ENCODE results near the gene CERK. TPM values are rescaled to one million over a fixed set of nuclear protein-coding genes. Genes with fewer than 3 reads are reported as not detected.

The CERK gene
- polyA plus RNA-seq, 1 of the 3 experiments (the other 2 are of a cell fraction), result 32.6 TPM

DNA sequence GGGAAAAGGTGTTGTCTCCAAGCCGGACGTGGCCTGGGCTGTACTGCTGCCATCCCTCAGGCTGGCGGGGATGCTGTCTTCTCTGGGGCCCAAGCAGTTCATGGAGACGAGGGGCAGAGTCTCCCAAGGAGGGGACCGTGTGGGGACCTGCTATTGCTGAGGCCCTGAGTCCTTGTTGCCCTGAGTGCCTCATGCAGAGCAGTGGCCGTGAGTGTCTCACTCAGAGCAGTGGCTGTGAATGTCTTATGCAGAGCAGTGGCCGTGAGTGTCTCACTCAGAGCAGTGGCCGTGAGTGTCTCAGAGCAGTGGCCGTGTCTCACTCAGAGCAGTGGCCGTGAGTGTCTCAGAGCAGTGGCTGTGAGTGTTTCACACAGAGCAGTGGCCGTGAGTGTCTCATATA is 63.1 kb downstream of the CERK start:
- CTCF ChIA-PET, result no interaction called here
- 95% methylated on average over 8 of the region's 11 CpGs for WGBS (ENCODE audit: low lambda C conversion rate)

DNA sequence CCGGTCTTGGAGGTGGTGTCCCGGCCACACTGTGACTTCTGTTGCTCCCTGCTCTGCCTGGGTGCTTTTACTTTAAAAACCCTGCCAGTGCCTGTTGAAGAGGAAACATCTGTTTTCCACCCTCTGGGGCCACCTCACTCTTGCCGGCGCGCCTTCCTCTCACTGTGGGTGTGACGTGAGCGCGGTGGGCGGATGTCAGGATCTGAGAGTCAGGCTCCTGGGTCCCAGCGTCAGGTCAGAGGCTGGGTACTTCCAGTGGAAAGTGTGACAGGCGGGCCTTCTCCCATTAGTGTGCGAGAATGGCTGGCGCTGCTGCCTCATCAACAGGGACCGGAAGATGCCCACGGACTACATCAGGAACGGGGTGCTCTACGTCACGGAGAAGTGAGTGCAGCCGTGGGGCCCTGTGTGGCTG is 63.7 kb downstream of the CERK start:
- no peaks in the 10 kb centered on the region for H3K9me3 ChIP-seq
- TF ChIP-seq RAD21 (IDR thresholded peaks at IDR 0.05; ENCODE audit: low read length), result no peak
- TF ChIP-seq TEAD4 (IDR thresholded peaks at IDR 0.05; ENCODE audit: borderline replicate concordance, insufficient read depth), result no peak
- TF ChIP-seq, protein P1, sequence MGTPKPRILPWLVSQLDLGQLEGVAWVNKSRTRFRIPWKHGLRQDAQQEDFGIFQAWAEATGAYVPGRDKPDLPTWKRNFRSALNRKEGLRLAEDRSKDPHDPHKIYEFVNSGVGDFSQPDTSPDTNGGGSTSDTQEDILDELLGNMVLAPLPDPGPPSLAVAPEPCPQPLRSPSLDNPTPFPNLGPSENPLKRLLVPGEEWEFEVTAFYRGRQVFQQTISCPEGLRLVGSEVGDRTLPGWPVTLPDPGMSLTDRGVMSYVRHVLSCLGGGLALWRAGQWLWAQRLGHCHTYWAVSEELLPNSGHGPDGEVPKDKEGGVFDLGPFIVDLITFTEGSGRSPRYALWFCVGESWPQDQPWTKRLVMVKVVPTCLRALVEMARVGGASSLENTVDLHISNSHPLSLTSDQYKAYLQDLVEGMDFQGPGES (IDR thresholded peaks at IDR 0.05; ENCODE audit: low read depth, low read length), result no peak
- TF ChIP-seq, protein P2, sequence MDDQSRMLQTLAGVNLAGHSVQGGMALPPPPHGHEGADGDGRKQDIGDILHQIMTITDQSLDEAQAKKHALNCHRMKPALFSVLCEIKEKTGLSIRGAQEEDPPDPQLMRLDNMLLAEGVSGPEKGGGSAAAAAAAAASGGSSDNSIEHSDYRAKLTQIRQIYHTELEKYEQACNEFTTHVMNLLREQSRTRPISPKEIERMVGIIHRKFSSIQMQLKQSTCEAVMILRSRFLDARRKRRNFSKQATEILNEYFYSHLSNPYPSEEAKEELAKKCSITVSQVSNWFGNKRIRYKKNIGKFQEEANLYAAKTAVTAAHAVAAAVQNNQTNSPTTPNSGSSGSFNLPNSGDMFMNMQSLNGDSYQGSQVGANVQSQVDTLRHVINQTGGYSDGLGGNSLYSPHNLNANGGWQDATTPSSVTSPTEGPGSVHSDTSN (IDR thresholded peaks at IDR 0.05), result no peak
- no peak for TF ChIP-seq GABPA (IDR thresholded peaks at IDR 0.05; ENCODE audit: low read depth)
- no peak for TF ChIP-seq FOXM1 (IDR thresholded peaks at IDR 0.05; ENCODE audit: low read depth)
- TF ChIP-seq FOSL2 (IDR thresholded peaks at IDR 0.05; ENCODE audit: borderline replicate concordance, low read depth), result no peak
- TF ChIP-seq MEF2A (IDR thresholded peaks at IDR 0.05; ENCODE audit: borderline replicate concordance, low read depth), result no peak
- no peak for TF ChIP-seq EZH2phosphoT487 (IDR thresholded peaks at IDR 0.05; ENCODE audit: borderline replicate concordance, low read depth)
- TF ChIP-seq YY1 (IDR thresholded peaks at IDR 0.05; ENCODE audit: low read depth), result no peak
- no peaks in the 10 kb centered on the region for H3F3A ChIP-seq (replicated peaks; ENCODE audit: insufficient read depth)
- CTCF ChIA-PET, result interaction anchor here (0.9 to 1.0 kb wide), 2 partner anchors 111 to 118 kb away, joined by 3 to 5 read pairs; no protein-coding TSS in a partner anchor
- no peak for DNase-seq
- H3K27me3 ChIP-seq (ENCODE audit: insufficient read depth), result no peaks in the 10 kb centered on the region
- H3K4me1 ChIP-seq (ENCODE audit: control insufficient read depth in 1 of 2, insufficient read depth in 2 of 2, low read depth in 1 of 2, low read length in 1 of 2), result no peaks in the 10 kb centered on the region; a peak in 1 of 4 replicates
- H3K36me3 ChIP-seq (replicated peaks in 1 of 2; ENCODE audit: control insufficient read depth in 1 of 2, insufficient read depth in 2 of 2, low read length in 1 of 2), result peaks cover 0 to 7% of the 10 kb centered on the region in 2 experiments
- POLR2A ChIA-PET, result no interaction called here
- WGBS (ENCODE audit: low lambda C conversion rate), result 97% methylated on average over 14 of the region's 19 CpGs
- no peaks in the 10 kb centered on the region for H3K9me2 ChIP-seq
- H3K4me3 ChIP-seq (ENCODE audit: low read depth in 2 of 2, low read length in 1 of 2), result no peak overlapping the region
- no peak overlapping the region for H2AFZ ChIP-seq (ENCODE audit: low read depth)
- no peaks in the 10 kb centered on the region for H4K20me1 ChIP-seq (ENCODE audit: insufficient read depth)
- H3K79me2 ChIP-seq (ENCODE audit: insufficient read depth), result no peaks in the 10 kb centered on the region
- H3K9ac ChIP-seq, result no peak overlapping the region
- H3K4me2 ChIP-seq, result no peak overlapping the region
- no peak overlapping the region for H3K27ac ChIP-seq (ENCODE audit: low read depth in 2 of 2, low read length in 1 of 2)

More for the DNA sequence above, 63.1 kb downstream of the CERK start:
- Histone ChIP-seq H3K4me1 (ENCODE audit: control insufficient read depth in 1 of 2, insufficient read depth in 2 of 2, low read depth in 1 of 2, low read length in 1 of 2) (no peaks in the 10 kb centered on the region; a peak in 1 of 4 replicates), H3K9me2 (no peaks in the 10 kb centered on the region), H3K9me3 (no peaks in the 10 kb centered on the region), H3K9ac (no peak overlapping the region), H3K4me2 (no peak overlapping the region), H4K20me1 (ENCODE audit: insufficient read depth) (no peaks in the 10 kb centered on the region), H3K4me3 (ENCODE audit: low read depth in 2 of 2, low read length in 1 of 2) (no peak overlapping the region), H3K36me3 (replicated peaks in 1 of 2; ENCODE audit: control insufficient read depth in 1 of 2, insufficient read depth in 2 of 2, low read length in 1 of 2) (peaks cover 0 to 7% of the 10 kb centered on the region in 2 experiments), H3F3A (replicated peaks; ENCODE audit: insufficient read depth) (no peaks in the 10 kb centered on the region), H2AFZ (ENCODE audit: low read depth) (no peak overlapping the region), H3K79me2 (ENCODE audit: insufficient read depth) (no peaks in the 10 kb centered on the region), H3K27ac (ENCODE audit: low read depth in 2 of 2, low read length in 1 of 2) (no peak overlapping the region), H3K27me3 (ENCODE audit: insufficient read depth) (no peaks in the 10 kb centered on the region)
- POLR2A ChIA-PET, result no interaction called here
- TF ChIP-seq SIN3A (IDR thresholded peaks at IDR 0.05; ENCODE audit: borderline replicate concordance, low read depth, low read length) (no peak), GABPA (IDR thresholded peaks at IDR 0.05; ENCODE audit: low read depth) (no peak), FOSL2 (IDR thresholded peaks at IDR 0.05; ENCODE audit: borderline replicate concordance, low read depth) (no peak), GATA2 (CRISPR knock-in tag; IDR thresholded peaks at IDR 0.05) (no peak), EP300 (IDR thresholded peaks at IDR 0.05; ENCODE audit: borderline replicate concordance in 1 of 2, low read depth in 1 of 2, low read length in 1 of 2) (no peak), EZH2phosphoT487 (IDR thresholded peaks at IDR 0.05; ENCODE audit: borderline replicate concordance, low read depth) (no peak), NFIC (IDR thresholded peaks at IDR 0.05; ENCODE audit: borderline replicate concordance) (no peak), TEAD4 (IDR thresholded peaks at IDR 0.05; ENCODE audit: borderline replicate concordance, insufficient read depth) (no peak), TCF12 (IDR thresholded peaks at IDR 0.05) (no peak), RCOR1 (IDR thresholded peaks at IDR 0.05; ENCODE audit: low read length) (no peak), POLR2AphosphoS5 (IDR thresholded peaks at IDR 0.05; ENCODE audit: low read depth, low read length) (no peak), MEF2A (IDR thresholded peaks at IDR 0.05; ENCODE audit: borderline replicate concordance, low read depth) (no peak), TAF1 (IDR thresholded peaks at IDR 0.05; ENCODE audit: borderline replicate concordance, low read depth, low read length) (no peak), RAD21 (IDR thresholded peaks at IDR 0.05; ENCODE audit: low read length) (no peak)
- TF ChIP-seq, protein P2 (IDR thresholded peaks at IDR 0.05), result no peak
- TF ChIP-seq, protein P3, sequence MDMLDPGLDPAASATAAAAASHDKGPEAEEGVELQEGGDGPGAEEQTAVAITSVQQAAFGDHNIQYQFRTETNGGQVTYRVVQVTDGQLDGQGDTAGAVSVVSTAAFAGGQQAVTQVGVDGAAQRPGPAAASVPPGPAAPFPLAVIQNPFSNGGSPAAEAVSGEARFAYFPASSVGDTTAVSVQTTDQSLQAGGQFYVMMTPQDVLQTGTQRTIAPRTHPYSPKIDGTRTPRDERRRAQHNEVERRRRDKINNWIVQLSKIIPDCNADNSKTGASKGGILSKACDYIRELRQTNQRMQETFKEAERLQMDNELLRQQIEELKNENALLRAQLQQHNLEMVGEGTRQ (IDR thresholded peaks at IDR 0.05; ENCODE audit: borderline replicate concordance, low read depth, low read length), result no peak
- TF ChIP-seq, protein P4, sequence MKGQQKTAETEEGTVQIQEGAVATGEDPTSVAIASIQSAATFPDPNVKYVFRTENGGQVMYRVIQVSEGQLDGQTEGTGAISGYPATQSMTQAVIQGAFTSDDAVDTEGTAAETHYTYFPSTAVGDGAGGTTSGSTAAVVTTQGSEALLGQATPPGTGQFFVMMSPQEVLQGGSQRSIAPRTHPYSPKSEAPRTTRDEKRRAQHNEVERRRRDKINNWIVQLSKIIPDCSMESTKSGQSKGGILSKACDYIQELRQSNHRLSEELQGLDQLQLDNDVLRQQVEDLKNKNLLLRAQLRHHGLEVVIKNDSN (IDR thresholded peaks at IDR 0.05; ENCODE audit: borderline replicate concordance, low read depth), result no peak
- no peak for DNase-seq
